HG03432 (cell line): ENCODE measurements around the gene PBRM1.
"Not testable (repeated sequence)": the region's sequence is repeated elsewhere in the genome, so short reads cannot be mapped to it uniquely, and the experiment has no call there.

Experiments used
- ATAC-seq: cut with Tn5 transposase; IDR thresholded peaks from one replicate; pipeline ENCODE4 v1.9.1; 2021; ENCODE audit warnings: mild to moderate bottlenecking, moderate library complexity; ENCODE audit not compliant: unreplicated experiment

PBRM1 gene

GRCh38 chr3:52527039-52527731 lies 158.5 kb downstream of the PBRM1 start:
- no peak for ATAC-seq

GRCh38 chr3:52526671-52527038 lies 159.1 kb downstream of the PBRM1 start:
- ATAC-seq, result not testable (repeated sequence)

GRCh38 chr3:52525680-52526561 lies 159.8 kb downstream of the PBRM1 start:
- ATAC-seq, result no peak

- ATAC-seq, result no peak
Observed at GRCh38 chr3:52524752-52525679, 160.7 kb downstream of the PBRM1 start.

- no peak for ATAC-seq
Observed at GRCh38 chr3:52524258-52524751, 161.4 kb downstream of the PBRM1 start.

GRCh38 chr3:52523386-52524257 lies 162.1 kb downstream of the PBRM1 start:
- ATAC-seq, result no peak

DNA sequence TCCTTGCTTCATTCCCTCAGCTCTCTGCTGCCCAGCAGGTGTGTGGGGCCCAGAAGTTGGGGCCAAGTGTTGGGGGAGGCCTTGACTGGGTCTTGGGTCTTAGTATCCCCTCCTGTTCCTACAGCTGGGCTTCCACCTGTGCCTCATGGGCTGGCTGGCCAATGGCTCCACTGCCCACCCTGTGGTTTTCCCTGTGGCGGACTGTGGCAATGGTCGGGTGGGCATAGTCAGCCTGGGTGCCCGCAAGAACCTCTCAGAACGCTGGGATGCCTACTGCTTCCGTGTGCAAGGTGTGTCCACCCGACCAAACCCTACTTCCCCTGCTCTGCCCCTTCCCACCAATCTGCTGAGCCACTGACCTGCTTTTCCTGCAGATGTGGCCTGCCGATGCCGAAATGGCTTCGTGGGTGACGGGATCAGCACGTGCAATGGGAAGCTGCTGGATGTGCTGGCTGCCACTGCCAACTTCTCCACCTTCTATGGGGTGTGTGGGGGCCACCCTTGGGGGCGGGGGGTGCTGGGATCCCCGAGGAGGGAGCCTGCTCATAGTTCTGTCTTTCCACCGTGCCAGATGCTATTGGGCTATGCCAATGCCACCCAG lies 163.0 kb downstream of the PBRM1 start:
- ATAC-seq, result no peak

DNA sequence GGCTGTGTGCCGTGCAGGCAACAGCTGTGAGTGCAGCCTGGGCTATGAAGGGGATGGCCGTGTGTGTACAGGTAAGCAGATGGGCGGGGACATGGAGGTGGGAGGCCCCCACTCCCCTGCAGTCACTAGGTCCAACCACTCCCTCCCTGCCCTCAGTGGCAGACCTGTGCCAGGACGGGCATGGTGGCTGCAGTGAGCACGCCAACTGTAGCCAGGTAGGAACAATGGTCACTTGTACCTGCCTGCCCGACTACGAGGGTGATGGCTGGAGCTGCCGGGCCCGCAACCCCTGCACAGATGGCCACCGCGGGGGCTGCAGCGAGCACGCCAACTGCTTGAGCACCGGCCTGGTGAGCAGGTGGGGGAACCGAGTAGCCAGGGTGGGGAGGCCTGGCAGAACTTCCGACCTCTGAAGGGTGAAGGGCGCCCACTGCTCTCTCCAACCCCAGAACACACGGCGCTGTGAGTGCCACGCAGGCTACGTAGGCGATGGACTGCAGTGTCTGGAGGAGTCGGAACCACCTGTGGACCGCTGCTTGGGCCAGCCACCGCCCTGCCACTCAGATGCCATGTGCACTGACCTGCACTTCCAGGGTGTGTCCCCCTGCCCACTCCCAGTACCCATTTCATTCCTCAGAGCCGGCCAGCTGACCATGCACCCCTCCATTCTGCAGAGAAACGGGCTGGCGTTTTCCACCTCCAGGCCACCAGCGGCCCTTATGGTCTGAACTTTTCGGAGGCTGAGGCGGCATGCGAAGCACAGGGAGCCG lies 163.6 kb downstream of the PBRM1 start:
- no peak for ATAC-seq

GRCh38 chr3:52521488-52521824 lies 164.3 kb downstream of the PBRM1 start:
- no peak for ATAC-seq

GRCh38 chr3:52520716-52521487 lies 164.8 kb downstream of the PBRM1 start:
- ATAC-seq, result no peak

DNA sequence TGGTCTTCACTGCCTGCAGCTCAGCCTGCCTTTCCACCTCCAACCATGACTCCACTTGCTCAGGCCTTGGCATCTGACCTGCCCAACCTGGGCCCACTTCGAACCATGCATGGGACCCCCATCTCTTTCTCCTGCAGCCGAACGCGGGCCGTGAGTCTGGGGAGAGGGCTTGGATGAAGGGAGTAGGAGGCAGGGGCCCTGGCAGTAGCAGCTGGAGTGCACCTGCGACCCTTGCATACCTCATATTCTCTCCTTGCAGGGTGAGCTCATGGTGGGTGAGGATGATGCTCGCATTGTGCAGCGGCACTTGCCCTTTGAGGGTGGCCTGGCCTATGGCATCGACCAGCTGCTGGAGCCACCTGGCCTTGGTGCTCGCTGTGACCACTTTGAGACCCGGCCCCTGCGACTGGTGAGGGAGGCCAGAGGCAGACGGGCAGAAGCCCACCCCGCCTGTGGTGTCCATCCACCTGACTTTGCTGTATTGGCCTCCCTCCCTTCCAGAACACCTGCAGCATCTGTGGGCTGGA lies 165.5 kb downstream of the PBRM1 start:
- ATAC-seq, result no peak

DNA sequence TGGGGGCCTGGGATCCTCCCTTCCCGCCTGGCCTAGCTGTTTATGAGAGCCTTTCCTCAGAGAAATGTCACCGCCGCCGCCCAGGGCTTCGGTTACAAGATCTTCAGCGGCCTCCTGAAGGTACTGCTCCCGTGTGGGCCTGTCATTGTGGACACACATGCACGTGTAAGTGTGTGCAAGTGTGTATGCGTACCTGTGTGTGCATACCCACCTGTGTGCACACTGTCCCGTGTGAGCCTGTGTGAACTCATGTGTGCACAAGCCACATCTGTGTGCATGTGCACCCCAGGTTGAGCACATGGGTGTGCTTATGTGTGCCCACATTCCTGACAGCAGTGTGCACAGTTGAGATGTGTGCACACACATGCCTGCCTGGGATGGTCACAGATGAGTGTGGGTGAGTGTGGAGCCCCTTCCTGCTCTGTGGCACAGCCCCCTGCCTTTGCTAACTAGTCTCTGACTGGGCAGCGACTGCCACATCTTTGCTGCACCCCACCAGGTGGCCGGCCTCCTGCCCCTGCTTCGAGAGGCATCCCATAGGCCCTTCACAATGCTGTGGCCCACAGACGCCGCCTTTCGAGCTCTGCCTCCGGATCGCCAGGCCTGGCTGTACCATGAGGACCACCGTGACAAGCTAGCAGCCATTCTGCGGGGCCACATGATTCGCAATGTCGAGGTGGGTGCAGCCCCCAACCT lies 166.1 kb downstream of the PBRM1 start:
- ATAC-seq, result no peak

DNA sequence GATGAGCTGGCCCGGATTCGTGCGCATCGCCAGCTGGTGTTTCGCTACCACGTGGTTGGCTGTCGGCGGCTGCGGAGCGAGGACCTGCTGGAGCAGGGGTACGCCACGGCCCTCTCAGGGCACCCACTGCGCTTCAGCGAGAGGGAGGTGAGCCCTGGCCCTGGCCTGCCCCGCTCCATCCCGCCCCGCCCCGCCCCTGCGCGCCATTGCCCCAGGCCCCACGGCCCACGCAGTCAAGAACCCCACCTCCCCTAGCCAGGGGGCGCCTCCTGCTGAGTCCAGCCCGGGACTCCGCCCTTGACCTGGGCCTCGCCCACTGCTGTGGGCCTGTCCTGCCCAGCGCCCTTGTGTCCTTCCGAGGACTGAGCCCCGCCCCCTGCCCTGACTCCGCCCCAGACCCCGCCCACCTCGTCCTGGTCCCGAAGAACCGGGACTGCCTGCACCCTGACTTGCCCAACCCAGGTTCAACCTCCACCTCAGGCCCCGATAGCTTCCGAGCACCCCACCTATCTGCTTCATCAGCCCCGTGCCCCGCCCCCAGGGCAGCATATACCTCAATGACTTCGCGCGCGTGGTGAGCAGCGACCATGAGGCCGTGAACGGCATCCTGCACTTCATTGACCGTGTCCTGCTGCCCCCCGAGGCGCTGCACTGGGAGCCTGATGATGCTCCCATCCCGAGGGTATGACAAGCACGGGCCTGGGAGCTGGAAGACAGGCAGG lies 166.8 kb downstream of the PBRM1 start:
- ATAC-seq, result no peak

DNA sequence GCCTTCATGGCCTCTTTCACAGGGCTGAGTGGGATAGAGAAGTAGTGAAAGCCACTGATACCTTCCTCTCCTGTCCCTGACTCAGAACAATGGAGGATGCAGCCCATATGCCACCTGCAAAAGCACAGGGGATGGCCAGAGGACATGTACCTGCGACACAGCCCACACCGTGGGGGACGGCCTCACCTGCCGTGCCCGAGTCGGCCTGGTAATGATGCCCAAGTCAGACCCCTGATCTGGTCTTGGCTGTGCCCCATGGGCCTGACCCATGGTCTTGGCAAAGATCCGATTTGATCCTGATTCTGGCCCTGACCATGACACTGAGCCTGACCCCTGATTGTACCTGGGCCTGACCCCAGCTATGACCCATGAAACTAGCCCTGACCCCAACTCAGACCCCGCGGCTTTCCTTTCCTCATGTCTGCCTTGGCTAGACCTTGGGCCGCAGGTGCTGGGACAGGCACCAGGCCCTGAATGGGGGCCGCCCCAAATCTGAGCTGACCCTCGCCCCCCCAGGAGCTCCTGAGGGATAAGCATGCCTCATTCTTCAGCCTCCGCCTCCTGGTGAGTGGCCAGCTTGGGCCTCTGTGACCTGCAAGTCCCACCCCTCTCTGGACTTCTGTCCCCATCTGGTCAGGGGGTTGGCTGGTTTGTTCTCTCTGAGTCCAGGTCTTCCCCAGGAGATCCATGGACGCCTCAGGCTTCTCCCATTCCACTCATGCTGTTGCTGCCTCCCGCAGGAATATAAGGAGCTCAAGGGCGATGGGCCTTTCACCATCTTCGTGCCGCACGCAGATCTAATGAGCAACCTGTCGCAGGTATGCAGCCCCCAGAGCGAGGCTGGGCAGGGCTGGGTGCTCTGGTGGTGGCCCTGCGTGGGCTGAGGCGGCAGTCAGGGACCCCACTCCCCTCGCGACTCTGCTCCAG lies 167.7 kb downstream of the PBRM1 start:
- no peak for ATAC-seq

GRCh38 chr3:52516509-52517195 lies 169.1 kb downstream of the PBRM1 start:
- ATAC-seq, result no peak
